HepG2 (cell line): ENCODE data around the gene TOR1A. TPM values are rescaled to one million over a fixed set of nuclear protein-coding genes. Genes with fewer than 3 reads are reported as not detected.

Source experiments
- ATAC-seq: fragments of 200-7000 bp; cut with Tn5 transposase; 3 replicates; pipeline ENCODE4 v1.9.1; 2020; ENCODE audit warnings: mild to moderate bottlenecking, moderate library complexity
- BruUV-seq: library from RNA; stranded (reverse); fragments of 400-500 nt; replicated peaks from 2 replicates; lab custom pipeline; 2021; lab: Mats Ljungman, UMichigan
- CTCF ChIA-PET: fragments of 300-600 bp; formaldehyde crosslinking; extraction: SDS; loops from one replicate; lab custom pipeline; 2021; ENCODE audit warnings: low total read pairs, inconsistent platforms, low intra/inter-chr PET ratio; lab: Yijun Ruan, JAX
- POLR2A ChIA-PET: fragments of 350-600 bp; sonication (Branson Sonifier 250); formaldehyde crosslinking; loops from one replicate; lab custom pipeline; 2020; ENCODE audit warnings: antibody characterized with exemption, inconsistent platforms; lab: Yijun Ruan, JAX
- DNase-seq: peaks from one replicate; pipeline ENCODE4 v3.0.0-alpha.2; 2015; ENCODE audit warnings: low spot score
- FAIRE-seq: peaks from 3 replicates; lab custom pipeline; 2011; peaks lifted over from hg19 to GRCh38; lab: Jason Lieb, UNC
- H2AFZ ChIP-seq: one replicate; pipeline ENCODE4 v1.6.1; 2011; ENCODE audit warnings: low read length, inconsistent platforms
- H3K27ac ChIP-seq: fragments of 300-600 bp; 3 replicates; pipeline ENCODE4 v1.8.0; 2011; ENCODE audit warnings: mixed run types, mild to moderate bottlenecking, mixed read lengths, low read length, inconsistent platforms; ENCODE audit not compliant: insufficient read depth; ENCODE audit errors: extremely low read length
- H3K27me3 ChIP-seq, 2 experiments: fragments of 200-600 bp in 1 of 2; 2 replicates in 1 of 2; 3 replicates in 1 of 2; pipeline versions ENCODE4 v1.6.0 to v1.8.0; 2011; ENCODE audit warnings: low read length in 2 of 2, mild to moderate bottlenecking in 2 of 2, moderate library complexity in 2 of 2, inconsistent platforms in 1 of 2; ENCODE audit not compliant: insufficient read depth in 2 of 2, control insufficient read depth in 1 of 2
- H3K36me3 ChIP-seq, 2 experiments: fragments of 200-600 bp in 1 of 2; replicated peaks in 1 of 2; 2 replicates in 1 of 2; 3 replicates in 1 of 2; pipeline versions ENCODE4 v1.5.1 to v1.8.0; 2011; ENCODE audit warnings: low read length in 2 of 2, inconsistent platforms in 1 of 2; ENCODE audit not compliant: insufficient read depth in 2 of 2, control insufficient read depth in 1 of 2
- H3K4me1 ChIP-seq: 2 replicates; pipeline ENCODE4 v1.5.1; 2012; ENCODE audit warnings: low read length, inconsistent platforms; ENCODE audit not compliant: insufficient read depth
- H3K4me2 ChIP-seq: 2 replicates; pipeline ENCODE4 v1.6.0; 2011; ENCODE audit warnings: low read depth, low read length, inconsistent platforms
- H3K4me3 ChIP-seq, 3 experiments: fragments of 200-600 bp in 1 of 3; sonication (generic), shearing (Covaris generic) in 1 of 3; replicated peaks in 1 of 3; 2 replicates each; pipeline ENCODE4 v1.5.1; 2011 to 2016; ENCODE audit warnings: low read length in 3 of 3, inconsistent platforms in 2 of 3, low read depth in 2 of 3, mild to moderate bottlenecking in 2 of 3, control low read depth in 1 of 3, mixed read lengths in 1 of 3; ENCODE audit not compliant: insufficient read depth in 1 of 3
- H3K79me2 ChIP-seq: one replicate; pipeline ENCODE4 v1.6.1; 2011; ENCODE audit warnings: low read length, inconsistent platforms; ENCODE audit not compliant: insufficient read depth
- H3K9ac ChIP-seq: 2 replicates; pipeline ENCODE4 v1.6.0; 2011; ENCODE audit warnings: mild to moderate bottlenecking, low read depth, low read length, inconsistent platforms; ENCODE audit not compliant: insufficient read depth
- H3K9me3 ChIP-seq: 2 replicates; pipeline ENCODE4 v1.5.1; 2012; ENCODE audit warnings: mild to moderate bottlenecking, low read length
- H4K20me1 ChIP-seq: 2 replicates; pipeline ENCODE4 v1.6.0; 2011; ENCODE audit warnings: inconsistent platforms, mild to moderate bottlenecking, low read length, moderate library complexity; ENCODE audit not compliant: insufficient read depth
- EEA1 ChIP-seq: sonication (generic); formaldehyde crosslinking; IDR thresholded peaks from 2 replicates; pipeline ENCODE4 v1.5.1; 2020; ENCODE audit warnings: mild to moderate bottlenecking, missing genetic modification reagents, borderline replicate concordance
- HMG20A ChIP-seq: IDR thresholded peaks from 2 replicates; pipeline ENCODE4 v1.6.1; 2016; ENCODE audit warnings: borderline replicate concordance
- KAT7 ChIP-seq: IDR thresholded peaks from 2 replicates; pipeline ENCODE4 v1.6.1; 2018; ENCODE audit warnings: borderline replicate concordance, missing compliant biosample characterization
- MTF2 ChIP-seq: sonication (generic); formaldehyde crosslinking; IDR thresholded peaks from 2 replicates; pipeline ENCODE4 v1.5.0; 2020; ENCODE audit warnings: missing genetic modification reagents, borderline replicate concordance
- NFE2L2 ChIP-seq: fragments of 150-350 bp; IDR thresholded peaks from 2 replicates; pipeline ENCODE4 v1.6.1; 2014; ENCODE audit warnings: low read length
- NPAS2 ChIP-seq: sonication (generic); formaldehyde crosslinking; IDR thresholded peaks from 2 replicates; pipeline ENCODE4 v1.8.0; 2022; ENCODE audit warnings: mild to moderate bottlenecking, missing genetic modification reagents, borderline replicate concordance
- RARG ChIP-seq: sonication (generic); formaldehyde crosslinking; IDR thresholded peaks from 2 replicates; pipeline ENCODE4 v1.4.0; 2020; ENCODE audit warnings: low read depth, mild to moderate bottlenecking, missing genetic modification reagents
- RNF2 ChIP-seq: fragments of 450-650 bp; conservative IDR thresholded peaks from 2 replicates; pipeline ENCODE4 v1.6.1; 2016; ENCODE audit warnings: low read depth
- SAP130 ChIP-seq: IDR thresholded peaks from 2 replicates; pipeline ENCODE4 v1.6.1; 2016; ENCODE audit warnings: low read depth
- SOX6 ChIP-seq, 2 experiments: fragments of 450-650 bp in 1 of 2; sonication (generic) in 1 of 2; formaldehyde crosslinking in 1 of 2; IDR thresholded peaks; 2 replicates each; pipeline versions ENCODE4 v1.4.0 to v1.6.1; 2017 to 2020; ENCODE audit warnings: antibody characterized with exemption in 1 of 2, mild to moderate bottlenecking in 1 of 2, missing genetic modification reagents in 1 of 2
- YY1 ChIP-seq: IDR thresholded peaks from 2 replicates; pipeline ENCODE4 v1.6.1; 2011; ENCODE audit warnings: low read length, low read depth, moderate library complexity, mild to moderate bottlenecking; ENCODE audit not compliant: insufficient read depth, insufficient replicate concordance
- ZFYVE20 ChIP-seq: sonication (generic); formaldehyde crosslinking; IDR thresholded peaks from 2 replicates; pipeline ENCODE4 v1.8.0; 2023; ENCODE audit warnings: low read depth, mild to moderate bottlenecking, moderate library complexity, missing genetic modification reagents, borderline replicate concordance
- ZNF282 ChIP-seq: fragments of 450-650 bp; IDR thresholded peaks from 2 replicates; pipeline ENCODE4 v1.6.1; 2018; ENCODE audit not compliant: partially characterized antibody
- ZNF484 ChIP-seq: sonication (generic); formaldehyde crosslinking; IDR thresholded peaks from 2 replicates; pipeline ENCODE4 v1.5.1; 2020; ENCODE audit warnings: mild to moderate bottlenecking, low read depth, missing genetic modification reagents, borderline replicate concordance
- ZNF768 ChIP-seq: sonication (generic); formaldehyde crosslinking; IDR thresholded peaks from 2 replicates; pipeline ENCODE4 v1.4.0; 2020; ENCODE audit warnings: missing genetic modification reagents
- ZNF788 ChIP-seq: sonication (generic); formaldehyde crosslinking; IDR thresholded peaks from 2 replicates; pipeline ENCODE4 v1.5.0; 2020; ENCODE audit warnings: mild to moderate bottlenecking, missing genetic modification reagents, borderline replicate concordance
- WGBS: methylation state at CpG from one replicate; pipeline ENCODE4 v1.1.6; 2017; ENCODE audit warnings: low lambda C conversion rate; 5-methylcytosine and 5-hydroxymethylcytosine counted together
- in situ Hi-C: cut with HindIII; loops from 2 replicates; pipeline ENCODE4 v1.10.0; 2017; ENCODE audit warnings: low pct_unique_long_range_greater_than_20kb; ENCODE audit not compliant: extremely low pct_ligation_motif_present
- intact Hi-C: fragments of 100-400 bp; cut with micrococcal nuclease; formaldehyde crosslinking; loops from one replicate; pipeline ENCODE4 v1.10.0; 2022; ENCODE audit not compliant: unreplicated experiment
- polyA plus RNA-seq, 8 experiments: library from polyadenylated mRNA; depleted of rRNA in 3 of 8; stranded (reverse) in 7 of 8; unstranded in 1 of 8; fragments of >200 nt; fragmentation: Illumina TruSeq in 4 of 8; extraction: Trizol in 4 of 8; gene quantifications; 2 replicates each; pipeline versions ENCODE4 v1.2.1 to v1.2.3, GENCODE V29; 2011 to 2016; ENCODE audit warnings: low read depth in 4 of 8, missing spikeins in 1 of 8, mixed read lengths in 1 of 8; ENCODE audit not compliant: insufficient read depth in 1 of 8
- total RNA-seq, 5 experiments: library from RNA; depleted of rRNA; stranded (reverse); fragments of >200 nt; fragmentation: Illumina TruSeq; extraction: Trizol; gene quantifications; 2 replicates each; pipeline ENCODE4 v1.2.3, GENCODE V29; 2016; ENCODE audit warnings: low read depth in 1 of 5
- TF ChIP-seq, protein P1 (sequence below): sonication (generic); formaldehyde crosslinking; IDR thresholded peaks from 2 replicates; pipeline ENCODE4 v1.8.1; 2023; ENCODE audit warnings: mild to moderate bottlenecking, missing genetic modification reagents
- TF ChIP-seq, protein P2 (sequence below): sonication (generic); formaldehyde crosslinking; IDR thresholded peaks from 2 replicates; pipeline ENCODE4 v1.4.0; 2020; ENCODE audit warnings: missing genetic modification reagents
- TF ChIP-seq, protein P3 (sequence below): IDR thresholded peaks from 2 replicates; pipeline ENCODE4 v1.6.1; 2016; ENCODE audit warnings: missing compliant biosample characterization, missing genetic modification reagents, borderline replicate concordance

The TOR1A gene
- total and polyA plus RNA-seq, 2 of the 13 experiments (the other 11 are each of a cell fraction or from before 2014, with no cell fraction given) = 31.6 to 41.4 TPM

DNA sequence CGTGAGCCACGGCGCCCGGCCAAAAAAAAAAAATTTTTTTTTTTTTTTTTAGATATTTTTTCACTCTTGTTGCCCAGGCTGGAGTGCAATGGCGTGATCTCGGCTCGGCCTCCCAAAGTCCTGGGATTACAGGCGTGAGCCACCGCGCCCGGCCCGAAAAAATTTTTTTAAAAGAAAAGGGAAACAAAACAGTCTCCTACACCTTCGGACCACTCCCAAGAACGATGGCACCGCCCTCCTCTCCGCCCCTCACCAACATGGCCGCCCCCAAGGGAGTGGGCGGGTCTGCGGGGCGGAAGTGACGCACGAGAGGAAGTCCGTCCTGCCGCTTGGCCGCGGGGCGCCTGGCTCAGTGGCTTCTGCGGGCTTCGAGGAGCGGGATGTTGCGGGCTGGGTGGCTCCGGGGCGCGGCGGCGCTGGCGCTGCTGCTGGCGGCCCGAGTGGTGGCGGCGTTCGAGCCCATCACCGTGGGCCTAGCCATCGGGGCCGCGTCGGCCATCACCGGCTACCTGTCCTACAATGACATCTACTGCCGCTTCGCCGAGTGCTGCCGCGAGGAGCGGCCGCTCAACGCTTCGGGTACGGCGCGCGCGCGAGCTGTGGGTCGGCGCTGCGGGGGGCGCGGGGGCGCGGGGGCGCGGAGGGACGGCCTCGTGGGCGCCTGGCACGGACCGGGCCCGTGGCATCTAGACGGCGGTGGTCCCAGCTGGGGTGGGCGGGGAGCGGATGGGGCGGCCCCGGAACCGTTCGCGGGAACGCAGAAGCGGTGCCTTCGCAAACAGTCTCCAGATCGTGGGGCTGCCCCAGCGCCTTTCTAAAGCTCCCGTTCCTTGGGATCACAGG lies 20.9 kb downstream of the TOR1A start, which contains the start of gene TOR1B:
TSS of gene TOR1B (plus strand) at position 352 of the 843 bp plus-strand sequence. CDS start at position 381, 29 bp downstream.
- CTCF ChIA-PET = no interaction called here
- intact Hi-C loops (no loop called here), in situ Hi-C loops (no loop called here)
- Histone ChIP-seq H3K4me2 (peak within 1 kb of the TSS; percentile 89), H3K27me3 (no peaks in the 10 kb centered on the region), H3K4me3 (peak within 1 kb of the TSS; percentile 75 to 88 (median 84)), H4K20me1 (no peaks in the 10 kb centered on the region), H3K9me3 (no peaks in the 10 kb centered on the region), H2AFZ (no peak within 1 kb of the TSS), H3K36me3 (peaks cover 2 to 9% of the 10 kb centered on the region in 2 experiments; a peak in 3 of 5 replicates), H3K4me1 (peaks cover 26% of the 10 kb centered on the region), H3K79me2 (peaks cover 9% of the 10 kb centered on the region), H3K27ac (peak within 1 kb of the TSS; percentile 39), H3K9ac (peak within 1 kb of the TSS; percentile 63)
- ATAC-seq (peak; percentile 92), FAIRE-seq (peak; percentile 81), DNase-seq (peak; percentile 86)
- BruUV-seq = no TSS peak
- POLR2A ChIA-PET = interaction anchor here (0.6 to 1.4 kb wide), 4 partner anchors 8 to 31 kb away, joined by 3 read pairs; no protein-coding TSS in a partner anchor
- WGBS = 2% methylated on average over 22 of the region's 93 CpGs
- no peak for TF ChIP-seq ZNF282
- peak; percentile 99 for TF ChIP-seq YY1
- TF ChIP-seq ZNF484 = no peak
- no peak for TF ChIP-seq ZFYVE20 (CRISPR knock-in tag)
- 0 out of 2 replicates have a peak, but pooled peaks have one; percentile 37 for TF ChIP-seq RNF2
- peak; percentile 80; the same call in 1 of the 2 replicates for TF ChIP-seq ZNF788
- no peak for TF ChIP-seq HMG20A
- TF ChIP-seq NPAS2 = no peak
- TF ChIP-seq ZNF768 (CRISPR knock-in tag) = peak; percentile 59; the same call in 1 of the 2 replicates
- TF ChIP-seq RARG = no peak
- TF ChIP-seq, protein P1, sequence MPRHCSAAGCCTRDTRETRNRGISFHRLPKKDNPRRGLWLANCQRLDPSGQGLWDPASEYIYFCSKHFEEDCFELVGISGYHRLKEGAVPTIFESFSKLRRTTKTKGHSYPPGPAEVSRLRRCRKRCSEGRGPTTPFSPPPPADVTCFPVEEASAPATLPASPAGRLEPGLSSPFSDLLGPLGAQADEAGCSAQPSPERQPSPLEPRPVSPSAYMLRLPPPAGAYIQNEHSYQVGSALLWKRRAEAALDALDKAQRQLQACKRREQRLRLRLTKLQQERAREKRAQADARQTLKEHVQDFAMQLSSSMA (CRISPR knock-in tag) = no peak
- TF ChIP-seq EEA1 (CRISPR knock-in tag) = 0 out of 2 replicates have a peak, but pooled peaks have one; percentile 73
- TF ChIP-seq SAP130 (CRISPR knock-in tag) = peak; percentile 89
- TF ChIP-seq, protein P2, sequence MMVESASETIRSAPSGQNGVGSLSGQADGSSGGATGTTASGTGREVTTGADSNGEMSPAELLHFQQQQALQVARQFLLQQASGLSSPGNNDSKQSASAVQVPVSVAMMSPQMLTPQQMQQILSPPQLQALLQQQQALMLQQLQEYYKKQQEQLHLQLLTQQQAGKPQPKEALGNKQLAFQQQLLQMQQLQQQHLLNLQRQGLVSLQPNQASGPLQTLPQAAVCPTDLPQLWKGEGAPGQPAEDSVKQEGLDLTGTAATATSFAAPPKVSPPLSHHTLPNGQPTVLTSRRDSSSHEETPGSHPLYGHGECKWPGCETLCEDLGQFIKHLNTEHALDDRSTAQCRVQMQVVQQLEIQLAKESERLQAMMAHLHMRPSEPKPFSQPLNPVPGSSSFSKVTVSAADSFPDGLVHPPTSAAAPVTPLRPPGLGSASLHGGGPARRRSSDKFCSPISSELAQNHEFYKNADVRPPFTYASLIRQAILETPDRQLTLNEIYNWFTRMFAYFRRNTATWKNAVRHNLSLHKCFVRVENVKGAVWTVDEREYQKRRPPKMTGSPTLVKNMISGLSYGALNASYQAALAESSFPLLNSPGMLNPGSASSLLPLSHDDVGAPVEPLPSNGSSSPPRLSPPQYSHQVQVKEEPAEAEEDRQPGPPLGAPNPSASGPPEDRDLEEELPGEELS (CRISPR knock-in tag) = peak; percentile 18; the same call in 1 of the 2 replicates
- TF ChIP-seq MTF2 (CRISPR knock-in tag) = 0 out of 2 replicates have a peak, but pooled peaks have one; percentile 42
- no peak for TF ChIP-seq NFE2L2
- TF ChIP-seq, protein P3, sequence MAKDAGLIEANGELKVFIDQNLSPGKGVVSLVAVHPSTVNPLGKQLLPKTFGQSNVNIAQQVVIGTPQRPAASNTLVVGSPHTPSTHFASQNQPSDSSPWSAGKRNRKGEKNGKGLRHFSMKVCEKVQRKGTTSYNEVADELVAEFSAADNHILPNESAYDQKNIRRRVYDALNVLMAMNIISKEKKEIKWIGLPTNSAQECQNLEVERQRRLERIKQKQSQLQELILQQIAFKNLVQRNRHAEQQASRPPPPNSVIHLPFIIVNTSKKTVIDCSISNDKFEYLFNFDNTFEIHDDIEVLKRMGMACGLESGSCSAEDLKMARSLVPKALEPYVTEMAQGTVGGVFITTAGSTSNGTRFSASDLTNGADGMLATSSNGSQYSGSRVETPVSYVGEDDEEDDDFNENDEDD (CRISPR knock-in tag) = peak; percentile 56; the same call in 1 of the 2 replicates
- peak; percentile 74; the same call in 1 of the 2 replicates for TF ChIP-seq KAT7
- no peak for TF ChIP-seq SOX6 (IDR thresholded peaks at IDR 0.05)
- peak; percentile 25; the same call in 1 of the 2 replicates for TF ChIP-seq SOX6 (CRISPR knock-in tag; IDR thresholded peaks at IDR 0.05)
